ENCODE data around the gene FAM24B.

Gene FAM24B

GRCh38 chr10:122844146-122844545, 35.2 kb downstream of the FAM24B start:
- no peak for DNase-seq
- Histone ChIP-seq H3K4me2 (ENCODE audit: low read length) (no peak overlapping the region), H2BK120ac (ENCODE audit: low read depth, low read length) (no peak overlapping the region), H3K27me3 (ENCODE audit: insufficient read depth, low read length, poor library complexity) (no peaks in the 10 kb centered on the region), H3K36me3 (ENCODE audit: control insufficient read depth, insufficient read depth, low read length) (no peaks in the 10 kb centered on the region), H4K8ac (ENCODE audit: low read depth, low read length) (no peak overlapping the region), H3K27ac (ENCODE audit: low read depth, low read length) (no peak overlapping the region), H3K4ac (ENCODE audit: low read depth, low read length) (no peak overlapping the region), H2BK5ac (ENCODE audit: low read length) (no peak overlapping the region), H4K5ac (ENCODE audit: low read length) (no peak overlapping the region), H3K79me2 (ENCODE audit: control insufficient read depth, insufficient read depth, low read length) (no peaks in the 10 kb centered on the region), H3K18ac (ENCODE audit: low read length) (no peak overlapping the region), H3K4me1 (ENCODE audit: control insufficient read depth, low read depth, low read length) (peaks cover 2% of the 10 kb centered on the region), H2AK5ac (ENCODE audit: low read length) (no peak overlapping the region), H3K56ac (ENCODE audit: low read length) (no peak overlapping the region), H3K23ac (ENCODE audit: low read length) (no peak overlapping the region), H3K9ac (ENCODE audit: low read length) (no peak overlapping the region), H3K79me1 (ENCODE audit: low read length) (no peaks in the 10 kb centered on the region), H3K4me3 (ENCODE audit: low read length) (no peak overlapping the region), H2BK15ac (replicated peaks; ENCODE audit: low read depth) (no peak overlapping the region)
- no CpG with 5 or more reads among the region's 4 CpGs for WGBS (ENCODE audit: extremely low coverage, insufficient coverage, low lambda C conversion rate)

GRCh38 chr10:122841569-122841968, 37.8 kb downstream of the FAM24B start:
- no peak overlapping the region for H3K27ac ChIP-seq (ENCODE audit: low read depth, low read length)

GRCh38 chr10:122839505-122839904, 39.9 kb downstream of the FAM24B start:
- DNase-seq, result no peak
- no peak overlapping the region for H2BK5ac ChIP-seq (ENCODE audit: low read length)
- H3K4me2 ChIP-seq (ENCODE audit: low read length), result no peak overlapping the region
- no peak overlapping the region for H4K8ac ChIP-seq (ENCODE audit: low read depth, low read length)
- no peak overlapping the region for H3K56ac ChIP-seq (ENCODE audit: low read length)
- no peaks in the 10 kb centered on the region for H3K4me1 ChIP-seq (ENCODE audit: control insufficient read depth, low read depth, low read length)
- no peak overlapping the region for H3K4me3 ChIP-seq (ENCODE audit: low read length)
- H2BK120ac ChIP-seq (ENCODE audit: low read depth, low read length), result no peak overlapping the region
- H3K36me3 ChIP-seq (ENCODE audit: control insufficient read depth, insufficient read depth, low read length), result no peaks in the 10 kb centered on the region
- no peak overlapping the region for H2BK15ac ChIP-seq (replicated peaks; ENCODE audit: low read depth)
- no peaks in the 10 kb centered on the region for H3K27me3 ChIP-seq (ENCODE audit: insufficient read depth, low read length, poor library complexity)
- H3K18ac ChIP-seq (ENCODE audit: low read length), result no peak overlapping the region
- H2AK5ac ChIP-seq (ENCODE audit: low read length), result no peak overlapping the region
- H3K4ac ChIP-seq (ENCODE audit: low read depth, low read length), result no peak overlapping the region
- H4K5ac ChIP-seq (ENCODE audit: low read length), result no peak overlapping the region
- H3K23ac ChIP-seq (ENCODE audit: low read length), result no peak overlapping the region
- no peak overlapping the region for H3K9ac ChIP-seq (ENCODE audit: low read length)
- no peaks in the 10 kb centered on the region for H3K79me2 ChIP-seq (ENCODE audit: control insufficient read depth, insufficient read depth, low read length)
- H3K27ac ChIP-seq (ENCODE audit: low read depth, low read length), result no peak overlapping the region
- H3K79me1 ChIP-seq (ENCODE audit: low read length), result no peaks in the 10 kb centered on the region

More at GRCh38 chr10:122841569-122841968, 37.8 kb downstream of the FAM24B start:
- Histone ChIP-seq H4K8ac (ENCODE audit: low read depth, low read length) (no peak overlapping the region), H3K4me1 (ENCODE audit: control insufficient read depth, low read depth, low read length) (peaks cover 2% of the 10 kb centered on the region), H4K5ac (ENCODE audit: low read length) (no peak overlapping the region), H3K9ac (ENCODE audit: low read length) (no peak overlapping the region), H3K23ac (ENCODE audit: low read length) (no peak overlapping the region), H2BK5ac (ENCODE audit: low read length) (no peak overlapping the region), H2BK15ac (replicated peaks; ENCODE audit: low read depth) (no peak overlapping the region), H3K56ac (ENCODE audit: low read length) (no peak overlapping the region), H3K79me2 (ENCODE audit: control insufficient read depth, insufficient read depth, low read length) (no peaks in the 10 kb centered on the region), H2AK5ac (ENCODE audit: low read length) (no peak overlapping the region), H3K27me3 (ENCODE audit: insufficient read depth, low read length, poor library complexity) (no peaks in the 10 kb centered on the region), H3K4me2 (ENCODE audit: low read length) (no peak overlapping the region), H3K18ac (ENCODE audit: low read length) (no peak overlapping the region), H2BK120ac (ENCODE audit: low read depth, low read length) (no peak overlapping the region), H3K4ac (ENCODE audit: low read depth, low read length) (no peak overlapping the region), H3K4me3 (ENCODE audit: low read length) (no peak overlapping the region), H3K36me3 (ENCODE audit: control insufficient read depth, insufficient read depth, low read length) (no peaks in the 10 kb centered on the region), H3K79me1 (ENCODE audit: low read length) (no peaks in the 10 kb centered on the region)
- no peak for DNase-seq

GRCh38 chr10:122838880-122839279, 40.5 kb downstream of the FAM24B start:
- no peak overlapping the region for H2AK5ac ChIP-seq (ENCODE audit: low read length)
- no peaks in the 10 kb centered on the region for H3K27me3 ChIP-seq (ENCODE audit: insufficient read depth, low read length, poor library complexity)
- H4K8ac ChIP-seq (ENCODE audit: low read depth, low read length), result no peak overlapping the region
- H3K4me2 ChIP-seq (ENCODE audit: low read length), result no peak overlapping the region
- no peak overlapping the region for H3K18ac ChIP-seq (ENCODE audit: low read length)
- H3K56ac ChIP-seq (ENCODE audit: low read length), result no peak overlapping the region
- H3K4ac ChIP-seq (ENCODE audit: low read depth, low read length), result no peak overlapping the region
- H3K4me3 ChIP-seq (ENCODE audit: low read length), result no peak overlapping the region
- H3K27ac ChIP-seq (ENCODE audit: low read depth, low read length), result no peak overlapping the region
- no peak overlapping the region for H2BK5ac ChIP-seq (ENCODE audit: low read length)
- no peak overlapping the region for H2BK15ac ChIP-seq (replicated peaks; ENCODE audit: low read depth)
- H4K5ac ChIP-seq (ENCODE audit: low read length), result no peak overlapping the region
- no peaks in the 10 kb centered on the region for H3K79me1 ChIP-seq (ENCODE audit: low read length)
- DNase-seq, result no peak
- no peaks in the 10 kb centered on the region for H3K36me3 ChIP-seq (ENCODE audit: control insufficient read depth, insufficient read depth, low read length)
- no peaks in the 10 kb centered on the region for H3K79me2 ChIP-seq (ENCODE audit: control insufficient read depth, insufficient read depth, low read length)
- H3K4me1 ChIP-seq (ENCODE audit: control insufficient read depth, low read depth, low read length), result no peaks in the 10 kb centered on the region
- no peak overlapping the region for H3K9ac ChIP-seq (ENCODE audit: low read length)
- no CpG with 5 or more reads among the region's 4 CpGs for WGBS (ENCODE audit: extremely low coverage, insufficient coverage, low lambda C conversion rate)
- no peak overlapping the region for H2BK120ac ChIP-seq (ENCODE audit: low read depth, low read length)
- no peak overlapping the region for H3K23ac ChIP-seq (ENCODE audit: low read length)

GRCh38 chr10:122835908-122836307, 43.5 kb downstream of the FAM24B start:
- DNase-seq, result no peak
- Histone ChIP-seq H3K4ac (ENCODE audit: low read depth, low read length) (no peak overlapping the region), H3K4me2 (ENCODE audit: low read length) (no peak overlapping the region), H3K23ac (ENCODE audit: low read length) (no peak overlapping the region), H2BK15ac (replicated peaks; ENCODE audit: low read depth) (no peak overlapping the region), H3K79me1 (ENCODE audit: low read length) (no peaks in the 10 kb centered on the region), H3K27me3 (ENCODE audit: insufficient read depth, low read length, poor library complexity) (no peaks in the 10 kb centered on the region), H3K79me2 (ENCODE audit: control insufficient read depth, insufficient read depth, low read length) (no peaks in the 10 kb centered on the region), H4K5ac (ENCODE audit: low read length) (no peak overlapping the region), H3K4me1 (ENCODE audit: control insufficient read depth, low read depth, low read length) (no peaks in the 10 kb centered on the region), H4K8ac (ENCODE audit: low read depth, low read length) (no peak overlapping the region), H2BK120ac (ENCODE audit: low read depth, low read length) (no peak overlapping the region), H3K27ac (ENCODE audit: low read depth, low read length) (no peak overlapping the region), H2BK5ac (ENCODE audit: low read length) (no peak overlapping the region), H3K56ac (ENCODE audit: low read length) (no peak overlapping the region), H2AK5ac (ENCODE audit: low read length) (no peak overlapping the region), H3K18ac (ENCODE audit: low read length) (no peak overlapping the region), H3K36me3 (ENCODE audit: control insufficient read depth, insufficient read depth, low read length) (no peaks in the 10 kb centered on the region), H3K9ac (ENCODE audit: low read length) (no peak overlapping the region), H3K4me3 (ENCODE audit: low read length) (no peak overlapping the region)
- no CpG with 5 or more reads among the region's 2 CpGs for WGBS (ENCODE audit: extremely low coverage, insufficient coverage, low lambda C conversion rate)

- Histone ChIP-seq H3K4ac (ENCODE audit: low read depth, low read length) (no peak overlapping the region), H3K4me2 (ENCODE audit: low read length) (no peak overlapping the region)
- no CpG with 5 or more reads among the region's 1 CpG for WGBS (ENCODE audit: extremely low coverage, insufficient coverage, low lambda C conversion rate)
These were observed 48.4 kb downstream of the FAM24B start for GRCh38 chr10:122830965-122831353.

More at GRCh38 chr10:122830965-122831353, 48.4 kb downstream of the FAM24B start:
- no peak overlapping the region for H2BK15ac ChIP-seq (replicated peaks; ENCODE audit: low read depth)
- no peak overlapping the region for H3K56ac ChIP-seq (ENCODE audit: low read length)
- no peak overlapping the region for H2BK5ac ChIP-seq (ENCODE audit: low read length)
- DNase-seq, result no peak
- H3K9ac ChIP-seq (ENCODE audit: low read length), result no peak overlapping the region
- no peak overlapping the region for H3K27ac ChIP-seq (ENCODE audit: low read depth, low read length)
- no peaks in the 10 kb centered on the region for H3K4me1 ChIP-seq (ENCODE audit: control insufficient read depth, low read depth, low read length)
- H3K27me3 ChIP-seq (ENCODE audit: insufficient read depth, low read length, poor library complexity), result no peaks in the 10 kb centered on the region
- H3K23ac ChIP-seq (ENCODE audit: low read length), result no peak overlapping the region
- no peak overlapping the region for H2BK120ac ChIP-seq (ENCODE audit: low read depth, low read length)
- H4K8ac ChIP-seq (ENCODE audit: low read depth, low read length), result no peak overlapping the region
- H3K4me3 ChIP-seq (ENCODE audit: low read length), result no peak overlapping the region
- H3K36me3 ChIP-seq (ENCODE audit: control insufficient read depth, insufficient read depth, low read length), result no peaks in the 10 kb centered on the region
- no peak overlapping the region for H3K18ac ChIP-seq (ENCODE audit: low read length)
- H4K5ac ChIP-seq (ENCODE audit: low read length), result no peak overlapping the region
- no peaks in the 10 kb centered on the region for H3K79me2 ChIP-seq (ENCODE audit: control insufficient read depth, insufficient read depth, low read length)
- H3K79me1 ChIP-seq (ENCODE audit: low read length), result no peaks in the 10 kb centered on the region
- H2AK5ac ChIP-seq (ENCODE audit: low read length), result no peak overlapping the region

All from mesendoderm (in vitro differentiated cells).